ENCODE data around the gene BCL2.

The BCL2 gene

DNA sequence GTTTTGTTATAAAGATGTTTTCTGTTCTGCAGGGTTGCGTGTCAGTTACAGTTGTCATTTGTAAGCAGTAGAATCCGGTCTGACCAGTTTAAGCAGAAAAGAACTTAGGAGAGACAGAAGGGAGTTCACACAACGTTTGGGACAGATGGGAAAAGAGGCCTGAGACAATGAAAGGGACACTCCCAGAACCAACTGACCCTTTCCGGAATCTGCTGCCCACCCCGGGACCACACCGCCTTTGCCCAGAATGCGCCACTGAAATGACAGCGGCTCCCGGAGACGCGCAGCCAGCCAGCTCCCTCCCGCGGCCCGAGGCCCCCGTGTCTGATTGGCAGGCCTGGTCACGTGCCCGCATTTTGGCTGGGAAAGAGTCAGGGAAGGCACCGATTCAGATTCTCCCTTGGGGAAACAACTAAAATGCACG lies 244.6 kb downstream of the BCL2 start:
- DNase-seq (ENCODE audit: low spot score), result peak; percentile 76
- H3K27ac ChIP-seq, result no peak overlapping the region
- ChIA-PET CTCF (interaction anchor here (0.5 kb wide), 1 partner anchor 58 kb away, joined by 5 read pairs; no protein-coding TSS in a partner anchor), POLR2A (ENCODE audit: low non-redundant PET) (no interaction called here)
- TF ChIP-seq, protein P1, sequence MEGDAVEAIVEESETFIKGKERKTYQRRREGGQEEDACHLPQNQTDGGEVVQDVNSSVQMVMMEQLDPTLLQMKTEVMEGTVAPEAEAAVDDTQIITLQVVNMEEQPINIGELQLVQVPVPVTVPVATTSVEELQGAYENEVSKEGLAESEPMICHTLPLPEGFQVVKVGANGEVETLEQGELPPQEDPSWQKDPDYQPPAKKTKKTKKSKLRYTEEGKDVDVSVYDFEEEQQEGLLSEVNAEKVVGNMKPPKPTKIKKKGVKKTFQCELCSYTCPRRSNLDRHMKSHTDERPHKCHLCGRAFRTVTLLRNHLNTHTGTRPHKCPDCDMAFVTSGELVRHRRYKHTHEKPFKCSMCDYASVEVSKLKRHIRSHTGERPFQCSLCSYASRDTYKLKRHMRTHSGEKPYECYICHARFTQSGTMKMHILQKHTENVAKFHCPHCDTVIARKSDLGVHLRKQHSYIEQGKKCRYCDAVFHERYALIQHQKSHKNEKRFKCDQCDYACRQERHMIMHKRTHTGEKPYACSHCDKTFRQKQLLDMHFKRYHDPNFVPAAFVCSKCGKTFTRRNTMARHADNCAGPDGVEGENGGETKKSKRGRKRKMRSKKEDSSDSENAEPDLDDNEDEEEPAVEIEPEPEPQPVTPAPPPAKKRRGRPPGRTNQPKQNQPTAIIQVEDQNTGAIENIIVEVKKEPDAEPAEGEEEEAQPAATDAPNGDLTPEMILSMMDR (conservative IDR thresholded peaks at IDR 0.05; ENCODE audit: low read depth), result no peak

DNA sequence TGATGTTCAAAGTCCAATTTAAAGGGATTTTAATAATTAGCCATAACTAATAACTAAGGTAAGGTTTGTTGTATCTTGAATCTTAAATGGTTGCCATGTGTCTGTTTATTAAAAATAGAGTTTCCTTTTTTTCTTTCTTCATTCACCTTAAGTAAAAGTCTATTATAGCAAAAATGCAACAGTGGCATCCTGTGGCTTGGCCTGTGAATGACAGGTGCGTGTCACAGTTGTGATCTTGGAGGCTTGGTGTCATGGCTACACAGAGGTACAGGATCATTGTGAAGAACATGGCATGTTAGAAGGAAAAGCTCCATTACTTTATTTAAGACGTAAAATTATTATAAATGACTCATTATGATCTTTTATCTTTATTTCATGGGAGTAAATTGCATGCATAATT lies 246.1 kb downstream of the BCL2 start:
- CTCF ChIA-PET, result interaction anchor here (0.6 kb wide), 1 partner anchor 91 kb away, joined by 3 read pairs; no protein-coding TSS in a partner anchor
- DNase-seq (ENCODE audit: low spot score), result no peak
- H3K27ac ChIP-seq, result no peak overlapping the region
- TF ChIP-seq, protein P1 (conservative IDR thresholded peaks at IDR 0.05; ENCODE audit: low read depth), result no peak
- POLR2A ChIA-PET (ENCODE audit: low non-redundant PET), result no interaction called here

Data from RWPE1 (cell line).